HG03064 (cell line): Measurements from ENCODE around the gene MLPH.

Experiments used
- ATAC-seq: cut with Tn5 transposase; IDR thresholded peaks from one replicate; pipeline ENCODE4 v1.9.1; 2021; ENCODE audit warnings: low read depth; ENCODE audit not compliant: unreplicated experiment

MLPH gene

DNA sequence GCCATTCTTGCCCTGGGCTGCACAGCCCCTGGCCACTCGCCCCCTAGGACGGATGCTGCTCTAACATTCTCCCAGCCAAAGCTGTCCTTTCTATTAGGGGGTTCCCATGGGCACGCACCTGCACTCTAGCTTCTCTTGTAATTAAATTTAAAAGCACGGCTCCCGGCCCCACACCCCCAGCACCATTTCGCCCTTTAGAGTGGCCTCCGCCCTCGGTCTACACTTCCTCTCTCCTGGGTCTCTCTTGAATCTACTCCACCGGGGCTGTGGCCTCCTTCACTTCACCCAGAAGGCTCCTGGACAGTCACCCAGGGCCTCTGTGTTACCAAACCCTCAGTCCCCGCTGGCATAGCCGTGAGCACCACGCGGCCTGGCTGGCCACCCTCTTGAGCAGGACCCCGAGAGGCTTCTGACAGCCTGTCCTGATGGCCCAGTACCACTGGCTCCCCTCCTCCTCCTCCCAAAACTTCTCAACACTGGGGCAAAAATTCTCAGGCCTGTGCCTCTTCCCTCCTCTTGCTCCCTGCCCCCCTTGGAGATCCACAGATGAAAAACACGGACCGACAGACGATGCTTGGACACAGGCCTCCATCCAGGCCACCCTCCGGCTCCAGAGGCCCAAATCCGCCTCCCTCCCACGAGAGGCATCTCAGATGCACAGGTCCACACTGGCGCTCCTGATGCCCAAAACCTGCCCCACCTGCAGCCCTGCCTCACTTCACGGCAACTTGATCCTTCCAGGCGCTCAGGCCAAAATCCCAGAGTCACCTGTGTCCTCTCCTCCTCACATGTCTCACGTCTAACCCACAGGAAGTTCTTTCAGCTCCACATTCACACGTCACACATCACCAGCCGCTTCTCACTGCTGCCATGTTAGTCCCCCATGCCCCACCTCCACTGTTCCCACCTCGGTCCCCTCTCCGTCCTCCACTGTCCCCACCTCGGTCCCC, 110.4 kb downstream of the MLPH start:
- ATAC-seq = no peak

DNA sequence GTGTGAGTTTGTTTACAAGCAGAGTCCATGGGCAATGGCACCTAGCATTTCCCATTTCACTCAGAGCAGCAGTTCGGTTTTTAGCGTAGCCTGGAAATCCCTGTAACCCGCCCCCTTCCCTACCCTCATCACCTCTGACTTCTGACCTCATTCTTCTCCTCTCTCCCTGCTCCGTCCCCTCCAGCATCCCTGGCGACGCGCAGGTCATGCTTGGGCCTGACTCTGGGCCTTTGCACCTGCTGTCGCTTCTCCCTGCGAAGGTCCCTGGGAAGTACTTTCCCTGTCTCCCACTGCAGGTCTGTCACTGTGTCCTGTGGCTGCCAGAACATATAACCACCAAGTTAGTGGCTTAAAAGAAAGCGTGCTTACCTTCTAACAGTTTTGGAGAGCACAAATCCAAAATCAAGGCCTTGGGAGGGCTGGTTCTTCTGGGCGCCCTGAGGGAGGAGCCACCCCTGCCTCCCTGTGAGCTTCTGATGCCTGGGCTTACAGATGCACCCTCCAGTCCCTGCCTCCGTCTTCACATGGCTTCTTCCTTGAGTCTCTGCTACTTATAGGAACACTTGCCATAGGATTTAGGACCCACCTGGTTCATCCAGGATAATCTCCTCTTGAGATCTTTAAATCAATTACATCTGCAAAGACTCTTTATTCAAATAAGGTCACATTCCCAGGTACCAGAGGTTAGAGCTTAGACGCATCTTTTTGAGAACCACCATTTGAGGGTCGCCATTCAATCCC, 111.6 kb downstream of the MLPH start:
- ATAC-seq = no peak

DNA sequence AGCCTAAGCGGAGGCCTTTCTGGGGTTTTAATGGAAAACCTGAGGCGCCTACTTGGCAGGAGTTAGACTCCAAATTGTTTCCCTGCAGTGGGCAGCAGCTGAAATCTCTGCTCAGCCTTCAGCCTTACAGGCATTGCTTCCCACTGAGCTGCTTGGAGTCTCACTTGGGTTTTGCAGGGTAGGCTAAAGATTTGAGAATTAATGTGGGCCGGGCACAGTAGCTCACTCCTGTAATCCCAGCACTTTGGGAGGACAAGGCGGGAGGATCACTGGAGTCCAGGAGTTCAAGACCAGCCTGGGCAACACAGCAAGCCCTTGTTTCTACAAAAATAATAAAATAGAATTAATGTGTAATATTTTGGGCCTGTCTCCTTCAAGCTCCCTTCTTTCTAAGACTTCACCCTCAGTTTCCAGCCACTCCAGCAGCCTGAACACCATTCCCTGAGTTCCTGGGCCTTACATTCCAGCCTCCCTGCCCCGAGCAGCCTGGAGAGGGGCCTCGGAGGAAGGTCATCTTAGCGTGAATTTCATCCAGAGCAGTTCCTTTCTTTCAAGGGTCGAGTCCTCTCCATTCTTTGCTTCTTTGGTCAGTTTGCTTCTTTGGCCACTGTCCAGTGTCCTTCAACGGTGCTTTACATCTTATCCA, 112.5 kb downstream of the MLPH start:
- no peak for ATAC-seq

DNA sequence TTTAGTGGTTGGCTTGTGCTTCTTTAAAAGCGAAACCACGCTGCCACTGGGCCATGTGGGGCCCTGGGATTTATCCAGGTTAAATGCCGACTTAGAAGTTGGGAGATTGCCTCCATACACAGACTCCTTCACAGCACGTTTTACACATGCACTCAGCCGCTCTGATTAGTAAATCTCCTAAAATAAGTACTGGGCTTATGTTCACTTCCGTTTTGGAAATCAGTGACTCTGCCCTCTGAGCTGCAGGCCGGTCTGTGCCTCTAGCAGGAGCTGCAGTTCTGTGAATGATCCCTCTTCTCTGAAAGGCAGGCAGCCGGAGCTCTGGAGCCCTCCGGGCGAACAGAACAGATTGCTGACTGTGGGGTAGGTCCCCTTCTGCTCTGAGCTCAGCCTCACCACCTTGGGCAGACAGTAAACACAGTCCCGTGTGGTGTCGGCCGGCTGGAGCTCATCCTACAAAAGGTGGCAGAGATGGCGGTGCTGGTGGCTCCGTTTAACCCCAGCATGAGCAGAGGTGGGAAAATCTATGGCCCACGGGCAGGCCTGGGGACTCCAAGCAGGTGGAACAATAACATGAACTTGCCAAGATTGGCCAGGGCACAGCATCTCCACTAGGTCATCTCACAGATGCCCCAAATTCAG, 113.3 kb downstream of the MLPH start:
- ATAC-seq = no peak

DNA sequence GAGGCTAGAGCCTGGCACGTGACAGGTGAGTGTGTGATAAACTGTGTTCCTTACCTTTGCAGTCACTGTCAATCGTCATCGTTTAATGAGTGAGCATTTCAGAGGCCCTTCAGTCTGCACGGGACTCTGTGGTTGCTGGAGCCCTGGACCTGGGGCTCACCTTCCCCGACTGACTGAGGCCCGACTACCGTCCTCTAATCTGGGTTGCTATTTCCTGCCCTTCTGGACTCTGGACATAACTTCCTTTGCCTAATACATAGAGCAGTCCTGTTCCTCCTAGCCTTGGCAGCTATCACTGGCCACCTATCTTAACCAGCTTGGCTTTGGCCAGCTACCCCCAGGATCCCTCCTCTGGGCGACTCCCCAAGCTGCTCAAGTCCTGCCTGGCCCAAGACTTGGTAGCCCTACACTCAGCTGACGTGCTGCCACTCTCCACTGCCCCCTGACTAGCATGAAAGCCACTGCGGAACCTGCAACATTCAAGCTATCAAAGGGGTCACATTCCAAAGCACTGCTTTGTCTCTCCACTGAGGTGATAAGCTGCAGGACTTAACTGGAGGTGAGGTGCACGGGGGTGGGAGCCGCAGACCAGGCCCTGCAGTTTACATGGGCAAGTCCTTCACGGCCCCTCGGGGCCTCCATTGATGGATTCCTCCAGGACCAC, 114.5 kb downstream of the MLPH start:
- no peak for ATAC-seq

DNA sequence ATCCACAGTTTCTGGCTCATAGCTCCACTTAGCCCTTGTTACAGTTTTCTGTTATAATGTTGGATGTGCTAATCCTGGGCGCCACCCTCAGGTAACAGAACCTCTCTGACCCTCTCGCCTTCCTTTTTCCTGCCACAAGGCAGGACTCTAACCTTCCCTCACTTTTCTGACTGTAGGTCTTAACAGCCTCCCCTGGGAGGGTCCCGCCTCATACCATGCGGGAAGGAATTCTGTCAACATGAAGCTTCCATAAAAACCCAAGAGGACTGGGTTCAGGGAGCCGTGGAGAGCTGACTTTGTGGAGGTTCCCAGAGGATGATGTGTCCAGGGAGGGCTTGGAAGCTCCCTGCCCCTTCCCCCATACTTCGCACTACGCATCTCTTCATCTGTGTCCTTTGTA, 115.4 kb downstream of the MLPH start:
- no peak for ATAC-seq

DNA sequence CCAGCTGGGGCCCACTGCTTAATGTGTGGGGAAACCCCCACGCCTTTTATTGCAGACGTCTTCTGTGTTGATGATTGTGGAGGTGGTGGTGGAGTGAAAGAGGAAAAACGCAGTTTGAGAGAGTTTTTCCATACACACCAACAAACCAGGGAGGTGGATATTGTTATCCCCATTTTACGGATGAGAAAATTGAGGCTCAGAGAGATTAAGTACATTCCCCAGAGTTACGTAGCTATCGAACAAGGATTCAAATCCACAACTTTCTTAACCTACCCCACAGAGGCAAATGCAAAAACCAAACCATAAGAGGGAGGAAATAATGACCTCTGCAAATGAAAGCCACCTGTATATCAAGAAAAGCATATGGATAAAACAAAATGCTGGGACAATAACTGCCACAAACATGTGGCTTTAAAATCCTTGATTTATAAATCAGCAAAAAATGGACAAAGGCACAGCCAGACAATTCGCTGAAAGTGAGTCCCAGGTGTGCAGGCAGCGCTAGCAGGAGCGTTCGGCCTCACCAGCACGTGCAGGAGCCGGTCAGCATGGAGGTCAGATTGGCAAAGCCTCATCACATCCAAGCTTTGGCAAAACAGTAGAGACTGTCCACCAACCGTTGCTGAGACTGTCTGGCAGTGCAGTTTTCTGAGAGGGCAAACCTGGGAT, 116.1 kb downstream of the MLPH start:
- no peak for ATAC-seq

DNA sequence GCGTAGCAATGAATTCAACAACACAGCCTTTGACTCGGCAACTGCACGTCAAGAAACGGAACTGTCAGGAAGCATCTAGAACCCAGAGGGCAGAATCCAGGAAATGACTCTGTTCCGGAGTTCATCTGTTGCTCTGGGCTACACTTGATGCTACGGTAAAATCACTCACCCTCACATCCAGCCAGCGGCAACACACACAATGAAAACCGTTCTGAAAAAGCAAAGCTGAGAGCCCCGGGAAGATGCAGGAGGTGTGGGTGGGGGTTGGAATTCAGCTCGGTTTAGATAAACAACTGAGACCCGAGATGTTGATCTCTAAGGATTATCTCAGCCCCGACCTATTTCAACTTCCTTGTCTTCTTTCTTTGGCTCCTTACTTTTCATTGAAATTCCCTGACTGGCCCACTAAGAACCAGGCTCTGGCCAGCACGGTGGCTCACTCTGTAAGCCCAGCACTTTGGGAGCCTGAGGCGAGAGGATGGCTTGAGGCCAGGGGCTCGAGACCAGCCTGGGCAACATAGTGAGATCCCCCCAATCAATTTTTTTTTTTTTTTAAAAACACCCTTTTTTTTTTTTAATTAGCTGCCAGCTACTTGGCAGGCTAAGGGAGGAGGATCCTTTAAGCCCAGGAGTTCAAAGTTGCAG, 116.8 kb downstream of the MLPH start:
- ATAC-seq = peak; percentile 55

DNA sequence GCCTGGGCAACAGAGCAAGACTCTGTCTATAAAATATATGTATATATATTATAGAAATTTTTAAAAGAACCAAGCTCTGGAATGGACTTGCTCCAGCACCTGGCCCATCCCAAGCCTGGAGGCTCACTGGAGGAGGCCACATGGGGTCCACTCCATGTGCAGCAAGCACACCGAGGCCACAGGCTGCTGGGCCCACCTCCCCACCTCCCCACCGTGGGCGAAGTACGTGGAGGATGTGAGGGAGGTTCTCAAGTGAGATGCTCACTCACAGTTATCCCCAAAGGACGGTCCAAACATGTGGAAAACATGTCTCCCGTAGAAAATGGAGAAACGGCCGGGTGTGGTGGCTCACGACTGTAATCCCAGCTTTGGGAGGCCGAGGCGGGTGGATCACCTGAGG, 117.3 kb downstream of the MLPH start:
- ATAC-seq = no peak
